K562 (cell line): ENCODE data around the gene TRIO. TPM values are rescaled to one million over a fixed set of nuclear protein-coding genes. Genes with fewer than 3 reads are reported as not detected.

Experiments
- ATAC-seq: fragments of 200-7000 bp; cut with Tn5 transposase; 3 replicates; pipeline ENCODE4 v1.9.1; 2020; ENCODE audit warnings: moderate library complexity
- BruUV-seq: library from RNA; stranded (reverse); fragments of 400-500 nt; replicated peaks from 2 replicates; lab custom pipeline; 2021; lab: Mats Ljungman, UMichigan
- CTCF ChIA-PET: fragments of 300-600 bp; formaldehyde crosslinking; extraction: SDS; loops from one replicate; lab custom pipeline; 2021; ENCODE audit warnings: low intra/inter-chr PET ratio; lab: Yijun Ruan, JAX
- POLR2A ChIA-PET: fragments of 300-600, 350-650 bp; sonication (Branson Sonifier 250); formaldehyde crosslinking; extraction: SDS; loops from one replicate; lab custom pipeline; 2021; ENCODE audit warnings: antibody characterized with exemption, inconsistent platforms; lab: Yijun Ruan, JAX
- DNase-seq, 4 experiments: peaks; one replicate each; pipeline versions ENCODE4 v3.0.0 to v3.0.0-alpha.2; 2011 to 2018; ENCODE audit warnings: low spot score in 3 of 4, mixed read lengths in 3 of 4; ENCODE audit errors: extremely low read depth in 1 of 4
- FAIRE-seq: peaks from 2 replicates; lab custom pipeline; 2011; peaks lifted over from hg19 to GRCh38; lab: Jason Lieb, UNC
- H2AFZ ChIP-seq: 2 replicates; pipeline ENCODE4 v1.6.0; 2011; ENCODE audit warnings: low read depth, low read length, control low read depth, inconsistent platforms
- H3K27ac ChIP-seq: fragments of 200-600 bp; 3 replicates; pipeline ENCODE4 v1.8.0; 2011; ENCODE audit warnings: low read depth, mild to moderate bottlenecking, control low read depth, inconsistent platforms, low read length, moderate library complexity, mixed read lengths; ENCODE audit errors: extremely low read depth
- H3K27me3 ChIP-seq, 2 experiments: fragments of 300-600 bp in 1 of 2; 2 replicates in 1 of 2; 3 replicates in 1 of 2; pipeline versions ENCODE4 v1.6.0 to v1.8.0; 2011; ENCODE audit warnings: inconsistent platforms in 2 of 2, low read length in 2 of 2, mild to moderate bottlenecking in 1 of 2, mixed read lengths in 1 of 2, moderate library complexity in 1 of 2; ENCODE audit not compliant: control insufficient read depth in 2 of 2, insufficient read depth in 2 of 2
- H3K36me3 ChIP-seq: fragments of 300-600 bp; 3 replicates; pipeline ENCODE4 v1.8.0; 2011; ENCODE audit warnings: mild to moderate bottlenecking, low read length, inconsistent platforms; ENCODE audit not compliant: control insufficient read depth, insufficient read depth
- H3K4me1 ChIP-seq, 2 experiments: fragments of 200-600 bp in 1 of 2; replicated peaks in 1 of 2; 2 replicates in 1 of 2; 3 replicates in 1 of 2; pipeline versions ENCODE4 v1.5.1 to v1.8.0; 2011; ENCODE audit warnings: inconsistent platforms in 2 of 2, low read length in 2 of 2, mild to moderate bottlenecking in 1 of 2, mixed read lengths in 1 of 2, moderate library complexity in 1 of 2; ENCODE audit not compliant: control insufficient read depth in 2 of 2, insufficient read depth in 2 of 2
- H3K4me2 ChIP-seq: 2 replicates; pipeline ENCODE4 v1.6.1; 2011; ENCODE audit warnings: low read length, control low read depth, inconsistent platforms, mixed read lengths; ENCODE audit not compliant: insufficient read depth
- H3K4me3 ChIP-seq: fragments of 200-600 bp; sonication (generic), shearing (Covaris generic); 2 replicates; pipeline ENCODE4 v1.5.1; 2016; ENCODE audit warnings: control low read depth, inconsistent platforms
- H3K79me2 ChIP-seq: fragments of 200-600 bp; 3 replicates; pipeline ENCODE4 v1.8.0; 2011; ENCODE audit warnings: low read length, inconsistent platforms; ENCODE audit not compliant: control insufficient read depth, insufficient read depth
- H3K9ac ChIP-seq, 2 experiments: 2 replicates each; pipeline versions ENCODE4 v1.6.0 to v1.6.1; 2011; ENCODE audit warnings: low read depth in 2 of 2, low read length in 2 of 2, control low read depth in 1 of 2, inconsistent platforms in 1 of 2, mild to moderate bottlenecking in 1 of 2, mixed read lengths in 1 of 2; ENCODE audit not compliant: insufficient read depth in 1 of 2
- H3K9me1 ChIP-seq: one replicate; pipeline ENCODE4 v1.6.0; 2011; ENCODE audit warnings: inconsistent platforms, mild to moderate bottlenecking, low read length, moderate library complexity; ENCODE audit not compliant: control insufficient read depth, insufficient read depth
- H3K9me3 ChIP-seq: replicated peaks from 2 replicates; pipeline ENCODE4 v1.5.1; 2011; ENCODE audit warnings: low read depth, low read length, inconsistent platforms; ENCODE audit not compliant: control insufficient read depth, insufficient read depth
- H4K20me1 ChIP-seq: replicated peaks from 2 replicates; pipeline ENCODE4 v1.6.1; 2011; ENCODE audit warnings: low read length, inconsistent platforms, mixed read lengths; ENCODE audit not compliant: control insufficient read depth, insufficient read depth
- ASH1L ChIP-seq: fragments of 450-650 bp; IDR thresholded peaks from 2 replicates; pipeline ENCODE4 v1.6.1; 2018; ENCODE audit warnings: borderline replicate concordance, mild to moderate bottlenecking, low read depth; ENCODE audit not compliant: partially characterized antibody
- CHCHD3 ChIP-seq: fragments of 250-450 bp; sonication (Bioruptor Pico); IDR thresholded peaks from 2 replicates; pipeline ENCODE4 v2.1.2; 2022; ENCODE audit warnings: mild to moderate bottlenecking
- ETV5 ChIP-seq: sonication (generic); formaldehyde crosslinking; IDR thresholded peaks from 2 replicates; pipeline ENCODE4 v1.4.0; 2020; ENCODE audit warnings: low read depth, mild to moderate bottlenecking, missing genetic modification reagents
- HMGN3 ChIP-seq: IDR thresholded peaks from 2 replicates; pipeline ENCODE4 v1.6.1; 2011; ENCODE audit warnings: borderline replicate concordance, low read depth, mild to moderate bottlenecking, mixed read lengths, low read length; ENCODE audit not compliant: insufficient read length; ENCODE audit errors: extremely low read depth
- HOXB6 ChIP-seq: fragments of 250-450 bp; sonication (Bioruptor Pico); IDR thresholded peaks from 2 replicates; pipeline ENCODE4 v1.5.1; 2022; ENCODE audit warnings: mild to moderate bottlenecking, borderline replicate concordance
- KLF16 ChIP-seq: IDR thresholded peaks from 2 replicates; pipeline ENCODE4 v1.6.1; 2016; ENCODE audit warnings: antibody characterized with exemption
- L3MBTL2 ChIP-seq: fragments of 450-650 bp; IDR thresholded peaks from 2 replicates; pipeline ENCODE4 v1.6.1; 2016; ENCODE audit warnings: mild to moderate bottlenecking, moderate library complexity
- PTTG1 ChIP-seq: fragments of 450-650 bp; IDR thresholded peaks from 2 replicates; pipeline ENCODE4 v1.6.1; 2016; ENCODE audit warnings: low read depth, mild to moderate bottlenecking, missing genetic modification characterization, missing compliant biosample characterization
- SIRT6 ChIP-seq: IDR thresholded peaks from one replicate; pipeline ENCODE4 v1.6.1; 2012; ENCODE audit warnings: low read depth, mild to moderate bottlenecking, control low read depth, inconsistent platforms, low read length, moderate library complexity
- SRSF3 ChIP-seq: fragments of 200-400 bp; formaldehyde crosslinking; IDR thresholded peaks from 2 replicates; pipeline ENCODE4 v1.6.1; 2016; ENCODE audit warnings: mild to moderate bottlenecking, low read length, moderate library complexity; ENCODE audit not compliant: insufficient read depth
- ZNF232 ChIP-seq: sonication (generic); formaldehyde crosslinking; IDR thresholded peaks from 2 replicates; pipeline ENCODE4 v1.8.0; 2022; ENCODE audit warnings: mild to moderate bottlenecking, missing genetic modification reagents
- ZNF239 ChIP-seq: fragments of 250-450 bp; sonication (Bioruptor Pico); IDR thresholded peaks from 2 replicates; pipeline ENCODE4 v1.4.0; 2020; ENCODE audit warnings: mild to moderate bottlenecking
- ZNF551 ChIP-seq: fragments of 250-450 bp; sonication (Bioruptor Pico); IDR thresholded peaks from 2 replicates; pipeline ENCODE4 v1.5.0; 2021; ENCODE audit warnings: mild to moderate bottlenecking, moderate library complexity
- ZNF644 ChIP-seq: fragments of 200-800 bp; sonication (Bioruptor generic); IDR thresholded peaks from 2 replicates; pipeline ENCODE4 v1.6.1; 2016; ENCODE audit warnings: low read depth, missing genetic modification characterization, missing compliant biosample characterization
- ZNF717 ChIP-seq: fragments of 250-450 bp; sonication (Bioruptor Pico); IDR thresholded peaks from 2 replicates; pipeline ENCODE4 v1.5.0; 2021
- WGBS: fragments of 100-300 bp; shearing (Covaris generic); methylation state at CpG from one replicate; pipeline ENCODE4 v1.1.6; 2016; ENCODE audit warnings: low coverage, mixed read lengths; ENCODE audit not compliant: insufficient coverage; ENCODE audit errors: missing lambda C conversion rate; 5-methylcytosine and 5-hydroxymethylcytosine counted together
- in situ Hi-C: fragments of 300-500 bp; cut with MboI; formaldehyde crosslinking; loops from 4 replicates; pipeline ENCODE4 v1.15.0; 2018; ENCODE audit warnings: inconsistent platforms, mixed read lengths
- intact Hi-C: fragments of 100-400 bp; cut with micrococcal nuclease; formaldehyde crosslinking; loops from 2 replicates; pipeline ENCODE4 v1.14.2; 2022
- polyA plus RNA-seq, 8 experiments: library from polyadenylated mRNA; depleted of rRNA in 4 of 8; stranded (reverse) in 5 of 8; unstranded in 3 of 8; fragments of >200 nt; fragmentation: Nextera tagmentation in 2 of 8; fragmentation: Illumina TruSeq in 1 of 8; extraction: Ambion mirVana in 2 of 8; extraction: Trizol in 1 of 8; gene quantifications; 2 replicates each; pipeline versions ENCODE4 v1.2.1 to v1.2.3, GENCODE V29; 2011 to 2014; ENCODE audit warnings: inconsistent platforms in 1 of 8, missing spikeins in 1 of 8
- total RNA-seq, 7 experiments: library from RNA; depleted of rRNA in 6 of 7; stranded (reverse); fragments of >200 nt in 6 of 7; fragmentation: Illumina TruSeq in 2 of 7; extraction: Trizol in 2 of 7; gene quantifications; 2 replicates each; pipeline versions ENCODE4 v1.2.1 to v1.2.3, GENCODE V29; 2011 to 2021; ENCODE audit warnings: low replicate concordance in 1 of 7

The TRIO gene
- total and polyA plus RNA-seq, 9 of the 15 experiments (the other 6 are each of a cell fraction or from before 2014, with no cell fraction given), result 0.24 to 5.0 (median 1.1) TPM

DNA sequence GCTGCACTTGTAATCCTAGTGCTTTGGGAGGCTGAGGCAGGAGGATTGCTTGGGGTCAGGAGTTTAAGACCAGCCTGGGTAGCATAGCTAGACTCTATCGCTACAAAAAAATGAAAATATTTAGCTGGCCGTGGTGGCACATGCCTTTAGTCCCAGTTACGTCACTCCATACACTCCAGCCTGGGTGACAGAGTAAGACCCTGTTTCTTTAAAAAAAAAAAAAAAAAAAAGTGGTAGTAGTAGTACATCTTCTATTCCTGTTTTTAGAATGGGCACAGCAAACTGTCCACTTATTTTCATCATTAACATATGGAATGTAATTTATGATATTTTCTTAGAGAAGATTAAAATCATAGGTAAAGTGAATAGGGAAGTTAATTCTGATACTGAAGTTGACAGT, 48.2 kb downstream of the TRIO start:
- Histone ChIP-seq H3K9me1 (no peaks in the 10 kb centered on the region), H3K9ac (no peak overlapping the region), H2AFZ (no peak overlapping the region), H3K9me3 (no peaks in the 10 kb centered on the region), H3K4me2 (no peak overlapping the region), H4K20me1 (peaks cover 4% of the 10 kb centered on the region; the same call in 1 of the 2 replicates), H3K79me2 (no peaks in the 10 kb centered on the region), H3K27ac (no peak overlapping the region), H3K36me3 (no peaks in the 10 kb centered on the region), H3K4me3 (no peak overlapping the region), H3K27me3 (peaks cover 5 to 13% of the 10 kb centered on the region in 2 experiments; a peak in 4 of 5 replicates), H3K4me1 (no peaks in the 10 kb centered on the region)
- in situ Hi-C loops, result no loop called here
- intact Hi-C loops, result no loop called here
- POLR2A ChIA-PET, result no interaction called here
- no peak for DNase-seq
- TF ChIP-seq ZNF232 (CRISPR knock-in tag) (no peak), ZNF644 (tag) (no peak), HMGN3 (no peak), HOXB6 (no peak), ETV5 (CRISPR knock-in tag) (no peak), CHCHD3 (no peak), ZNF717 (no peak), ZNF239 (CRISPR knock-in tag) (no peak), SRSF3 (no peak), ASH1L (no peak), PTTG1 (tag) (no peak), L3MBTL2 (no peak), KLF16 (no peak), ZNF551 (CRISPR knock-in tag) (no peak), SIRT6 (no peak)
- FAIRE-seq, result no peak
- no peak for ATAC-seq
- CTCF ChIA-PET, result no interaction called here
- no TSS peak for BruUV-seq
- 0% methylated on average over 3 of the region's 3 CpGs for WGBS
